Airway epithelial cell (primary cell): ENCODE measurements around the gene REPIN1. TPM values are rescaled to one million over a fixed set of nuclear protein-coding genes. Genes with fewer than 3 reads are reported as not detected.

Experiments
- total RNA-seq: library from RNA; depleted of rRNA; stranded (reverse); fragments of >200 nt; gene quantifications from 2 replicates; pipeline ENCODE4 v1.2.3, GENCODE V29; 2015

The REPIN1 gene
- total RNA-seq, result 65.3 and 70.5 TPM in 2 replicates

DNA sequence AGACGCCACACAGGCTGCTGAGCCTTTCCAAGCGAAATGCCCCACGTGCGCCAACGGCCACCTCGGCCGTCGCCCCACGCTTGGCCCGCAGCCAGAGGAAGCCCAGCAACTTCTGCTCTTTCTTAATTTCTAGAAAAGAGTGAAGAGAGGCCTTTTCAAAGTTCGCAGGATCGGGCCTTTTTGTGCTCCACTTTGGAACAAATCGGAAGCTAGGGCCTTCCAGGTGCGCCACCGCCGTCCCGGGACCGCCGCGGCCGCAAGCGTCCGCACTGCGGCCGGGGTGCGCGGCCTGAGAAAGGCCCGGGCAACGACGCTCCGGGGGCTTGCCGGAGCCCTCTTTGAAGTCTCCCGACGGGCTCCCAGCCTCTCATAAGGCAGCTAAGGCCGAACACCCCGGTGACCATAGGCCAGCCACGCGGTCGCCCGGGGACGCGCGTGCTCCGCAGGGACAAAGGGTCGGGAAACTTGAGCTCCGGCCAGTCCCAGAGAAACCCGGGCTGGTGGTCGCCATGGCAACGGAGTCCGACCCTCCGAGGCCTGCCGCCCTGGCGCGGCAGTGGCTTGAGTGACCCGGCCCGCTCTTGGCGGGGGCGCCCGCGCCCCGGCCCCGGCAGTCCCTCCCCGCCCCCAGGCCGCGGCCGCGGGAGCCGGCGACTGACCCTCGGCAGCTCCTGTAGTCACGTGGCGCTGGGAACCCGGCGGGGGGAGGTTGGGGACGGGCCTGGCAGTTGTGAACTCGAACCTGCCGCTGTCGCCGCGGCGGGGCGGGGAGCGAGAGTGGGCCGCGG, at the start of gene REPIN1:
TSS of gene REPIN1 (plus strand) at position 727 of the 788 bp plus-strand sequence. CDS start 890 bp downstream, outside the sequence.

DNA sequence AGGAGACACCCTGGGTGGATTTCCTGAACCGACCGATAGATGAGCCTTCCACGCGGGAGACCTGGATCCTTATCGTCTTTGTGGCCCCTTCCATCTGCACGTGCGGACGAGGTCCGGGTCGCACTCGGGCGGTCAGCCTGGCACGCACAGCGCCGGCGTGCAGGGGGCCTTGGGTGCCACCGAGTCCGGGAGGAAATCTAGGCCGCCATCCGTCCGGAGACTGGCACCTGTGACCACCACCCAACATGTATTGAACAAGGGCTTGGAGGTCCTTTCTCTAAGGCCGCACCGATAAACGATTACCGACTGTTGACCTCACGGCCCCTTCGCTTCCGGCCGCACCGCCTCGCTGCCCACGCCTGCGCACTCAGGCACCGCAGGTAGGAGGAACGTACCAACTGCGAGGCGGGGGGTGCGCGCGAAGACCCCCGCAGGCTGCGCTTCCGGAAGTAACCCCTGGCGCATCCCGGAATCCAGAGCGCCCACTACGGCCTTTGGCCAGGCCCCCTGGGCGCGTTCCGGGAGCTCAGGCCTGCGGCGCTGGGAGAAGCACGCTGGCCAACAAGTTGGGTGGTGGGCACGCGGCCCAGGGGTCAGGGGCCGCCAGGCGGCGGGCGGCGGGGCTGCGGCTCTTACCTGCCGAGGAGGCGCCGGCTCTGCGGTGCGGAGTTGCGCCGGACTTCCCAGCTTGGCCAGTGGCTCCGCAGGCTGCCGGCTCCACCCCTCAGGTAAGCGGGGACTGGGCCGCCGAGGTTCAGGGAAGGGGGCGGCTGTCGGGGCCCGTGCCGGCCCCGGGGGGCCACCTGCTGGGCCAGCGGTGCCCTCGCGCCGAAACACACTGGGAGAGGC, 45.6 kb upstream of the REPIN1 start, which contains the start of the genes ACTR3C and LRRC61:
TSS of gene ACTR3C (minus strand) at position 713 of the 849 bp plus-strand sequence. CDS start 28,249 bp downstream, outside the sequence.
TSS of gene LRRC61 (plus strand) at position 523 of the 849 bp plus-strand sequence. CDS start 13,507 bp downstream, outside the sequence.

DNA sequence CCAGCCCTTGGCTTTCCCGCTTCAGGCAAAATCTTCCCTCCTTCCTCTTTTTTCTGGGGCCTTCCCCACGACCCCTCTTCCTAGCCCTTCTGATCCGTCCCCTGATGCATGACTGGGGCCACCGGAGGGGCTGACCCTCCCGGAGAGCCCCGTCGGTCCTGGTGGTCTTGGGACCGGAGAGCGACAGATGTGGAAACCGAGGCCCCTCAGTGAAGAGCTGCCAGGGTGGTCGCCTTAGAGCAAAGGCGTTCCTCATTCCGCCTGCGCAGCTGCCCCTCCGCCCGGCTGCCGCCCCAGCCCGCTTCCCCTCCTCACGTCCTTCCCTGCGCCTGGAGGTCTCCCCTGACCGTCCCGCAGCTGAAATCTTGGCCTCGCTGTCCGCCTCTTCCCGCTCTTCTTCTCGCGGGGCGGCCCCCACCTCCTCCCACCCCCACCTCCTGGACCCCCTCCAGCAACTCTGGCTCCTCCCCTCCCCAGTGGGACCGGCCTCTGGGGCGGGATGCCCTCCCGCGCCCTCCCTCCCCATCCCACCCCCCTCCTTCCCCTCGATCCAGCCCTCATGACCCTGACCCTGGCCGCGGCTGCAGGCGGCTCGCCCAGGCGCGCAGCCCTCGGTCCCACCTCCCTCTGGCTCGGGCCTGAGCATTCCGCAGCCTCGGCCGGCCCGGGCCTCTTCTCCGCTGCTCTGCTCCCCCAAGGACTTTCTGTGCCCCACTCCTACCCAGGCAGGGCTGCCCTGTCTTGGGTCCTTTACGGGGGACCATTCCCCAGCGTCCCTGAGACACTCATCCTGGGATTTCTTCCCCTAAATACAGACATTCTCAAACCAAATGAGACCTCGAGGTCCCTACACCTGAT, 27.1 kb upstream of the REPIN1 start, which contains the start of gene RARRES2:
TSS of gene RARRES2 (minus strand) at position 367 of the 858 bp plus-strand sequence. CDS start 1,020 bp downstream, outside the sequence.

GRCh38 chr7:150378853-150379440, 10.3 kb downstream of the REPIN1 start, which contains the start of gene ZNF775:
Gene ZNF775, plus strand, starts transcription at chr7:150379330. Its CDS starts 9,141 bp downstream, at chr7:150388471.

Other genes with a start within 250 kb of the REPIN1 start
- 11.0 and 11.1 TPM in 2 replicates for gene LRRC61, start 45.5 kb upstream of the REPIN1 start, total RNA-seq
- 0.88 and 1.8 TPM in 2 replicates for gene ACTR3C, start 45.3 kb upstream of the REPIN1 start, total RNA-seq
- not detected in 2 replicates for gene RARRES2, start 27.2 kb upstream of the REPIN1 start, total RNA-seq
- 3.4 and 5.1 TPM in 2 replicates for gene ZNF775, start 10.5 kb downstream of the REPIN1 start, total RNA-seq
- 0.07 TPM in 1 of 2 replicates, not detected in the other for gene GIMAP8, start 81.8 kb downstream of the REPIN1 start, total RNA-seq
- gene GIMAP7, start 146.1 kb downstream of the REPIN1 start, total RNA-seq, result not detected in 2 replicates
- gene GIMAP4, start 198.6 kb downstream of the REPIN1 start, total RNA-seq, result not detected in 2 replicates